HCT116 (cell line): ENCODE measurements around the gene RXRA. TPM values are rescaled to one million over a fixed set of nuclear protein-coding genes. Genes with fewer than 3 reads are reported as not detected.

ENCODE experiments used
- ATAC-seq: fragments of 200-7000 bp; cut with Tn5 transposase; 2 replicates; pipeline ENCODE4 v1.9.1; 2020; ENCODE audit warnings: mild to moderate bottlenecking, moderate library complexity
- BruUV-seq: library from RNA; stranded (reverse); fragments of 400-500 nt; replicated peaks from 2 replicates; lab custom pipeline; 2021; lab: Mats Ljungman, UMichigan
- CTCF ChIA-PET: fragments of 300-600 bp; sonication (Branson Sonifier 250); formaldehyde crosslinking; loops from one replicate; lab custom pipeline; 2021; ENCODE audit warnings: antibody characterized with exemption; lab: Charles Lee
- POLR2A ChIA-PET: fragments of 300-600, 350-600 bp; sonication (Branson Sonifier 250); formaldehyde crosslinking; loops from one replicate; lab custom pipeline; 2021; ENCODE audit warnings: antibody characterized with exemption; lab: Charles Lee
- RAD21 ChIA-PET, 2 experiments: fragments of 300-600 bp; sonication (Branson Sonifier 250); formaldehyde crosslinking; loops; one replicate each; lab custom pipeline; 2023; ENCODE audit warnings: low total read pairs in 2 of 2; ENCODE audit not compliant: uncharacterized antibody in 2 of 2, unreplicated experiment in 2 of 2, low non-redundant PET in 1 of 2; lab: Charles Lee
- DNase-seq: peaks from one replicate; pipeline ENCODE4 v3.0.0-alpha.2; 2010; ENCODE audit warnings: low read depth, low spot score
- H2AFZ ChIP-seq: fragments of 200-600 bp; shearing (Covaris generic), sonication (generic); 2 replicates; pipeline ENCODE4 v1.6.1; 2017; ENCODE audit warnings: low read depth, mixed run types, mixed read lengths, antibody characterized with exemption, low read length; ENCODE audit not compliant: poor library complexity, severe bottlenecking
- H3K27ac ChIP-seq: 2 replicates; pipeline ENCODE4 v1.5.1; 2012; ENCODE audit warnings: low read depth, low read length
- H3K27me3 ChIP-seq: fragments of 200-600 bp; sonication (generic); 2 replicates; pipeline ENCODE4 v1.6.1; 2016; ENCODE audit warnings: mixed run types, low read length, mixed read lengths; ENCODE audit not compliant: insufficient read depth
- H3K36me3 ChIP-seq, 2 experiments: fragments of 200-500 bp in 1 of 2; fragments of 200-600 bp in 1 of 2; sonication (Bioruptor generic) in 1 of 2; sonication (generic) in 1 of 2; 2 replicates each; pipeline versions ENCODE4 v1.5.1 to v1.6.1; 2014 to 2016; ENCODE audit warnings: low read length in 2 of 2, inconsistent platforms in 1 of 2, mixed read lengths in 1 of 2, mixed run types in 1 of 2; ENCODE audit not compliant: insufficient read depth in 2 of 2, control insufficient read depth in 1 of 2
- H3K4me1 ChIP-seq, 2 experiments: fragments of 200-600 bp in 1 of 2; sonication (generic) in 1 of 2; 2 replicates each; pipeline versions ENCODE4 v1.5.1 to v1.6.1; 2012 to 2017; ENCODE audit warnings: low read length in 2 of 2, inconsistent platforms in 1 of 2, mild to moderate bottlenecking in 1 of 2, mixed read lengths in 1 of 2, mixed run types in 1 of 2, moderate library complexity in 1 of 2; ENCODE audit not compliant: insufficient read depth in 2 of 2, control insufficient read depth in 1 of 2
- H3K4me2 ChIP-seq: fragments of 200-600 bp; sonication (generic); 2 replicates; pipeline ENCODE4 v1.6.1; 2017; ENCODE audit warnings: mixed run types, low read length, mixed read lengths
- H3K4me3 ChIP-seq, 2 experiments: fragments of 200-600 bp in 1 of 2; sonication (generic) in 1 of 2; replicated peaks in 1 of 2; 2 replicates each; pipeline ENCODE4 v1.5.1; 2011 to 2016; ENCODE audit warnings: low read length in 2 of 2, control low read depth in 1 of 2, low read depth in 1 of 2, mild to moderate bottlenecking in 1 of 2, mixed read lengths in 1 of 2, mixed run types in 1 of 2
- H3K79me2 ChIP-seq: fragments of 200-600 bp; sonication (generic); 2 replicates; pipeline ENCODE4 v1.6.1; 2017; ENCODE audit warnings: mild to moderate bottlenecking, mixed run types, low read length, moderate library complexity, mixed read lengths; ENCODE audit not compliant: insufficient read depth
- H3K9ac ChIP-seq: fragments of 200-600 bp; sonication (generic); 2 replicates; pipeline ENCODE4 v1.6.1; 2016; ENCODE audit warnings: low read length, mixed read lengths
- H3K9me2 ChIP-seq: fragments of 200-600 bp; sonication (generic), shearing (Covaris generic); 2 replicates; pipeline ENCODE4 v1.6.1; 2017; ENCODE audit warnings: mixed run types, mild to moderate bottlenecking, moderate library complexity; ENCODE audit not compliant: insufficient read depth
- H3K9me3 ChIP-seq, 2 experiments: fragments of 200-500 bp in 1 of 2; fragments of 200-600 bp in 1 of 2; sonication (Bioruptor generic) in 1 of 2; sonication (generic) in 1 of 2; 2 replicates each; pipeline ENCODE4 v1.6.1; 2014 to 2017; ENCODE audit warnings: low read length in 2 of 2, mixed read lengths in 2 of 2, inconsistent platforms in 1 of 2, low read depth in 1 of 2, mild to moderate bottlenecking in 1 of 2, mixed run types in 1 of 2, moderate library complexity in 1 of 2; ENCODE audit not compliant: control insufficient read depth in 1 of 2, insufficient read depth in 1 of 2
- H4K20me1 ChIP-seq: fragments of 200-600 bp; sonication (generic), shearing (Covaris generic); 2 replicates; pipeline ENCODE4 v1.6.1; 2017; ENCODE audit warnings: mixed run types, mild to moderate bottlenecking, moderate library complexity; ENCODE audit not compliant: insufficient read depth
- ELF1 ChIP-seq: IDR thresholded peaks from 2 replicates; pipeline ENCODE4 v1.6.1; 2012; ENCODE audit warnings: low read depth, borderline replicate concordance
- intact Hi-C: fragments of 100-400 bp; cut with micrococcal nuclease; formaldehyde crosslinking; loops from 2 replicates; pipeline ENCODE4 v1.10.0; 2022
- total RNA-seq: library from RNA; stranded (reverse); gene quantifications from one replicate; pipeline ENCODE4 v1.2.1, GENCODE V29; 2021; ENCODE audit not compliant: unreplicated experiment
- TF ChIP-seq, protein P1 (sequence below): IDR thresholded peaks from 2 replicates; pipeline ENCODE4 v1.6.1; 2011; ENCODE audit warnings: mild to moderate bottlenecking, low read length, moderate library complexity; ENCODE audit not compliant: insufficient replicate concordance; ENCODE audit errors: extremely low read depth

RXRA gene
- total RNA-seq, 1 experiment from 2014 or later = 43.9 TPM

DNA sequence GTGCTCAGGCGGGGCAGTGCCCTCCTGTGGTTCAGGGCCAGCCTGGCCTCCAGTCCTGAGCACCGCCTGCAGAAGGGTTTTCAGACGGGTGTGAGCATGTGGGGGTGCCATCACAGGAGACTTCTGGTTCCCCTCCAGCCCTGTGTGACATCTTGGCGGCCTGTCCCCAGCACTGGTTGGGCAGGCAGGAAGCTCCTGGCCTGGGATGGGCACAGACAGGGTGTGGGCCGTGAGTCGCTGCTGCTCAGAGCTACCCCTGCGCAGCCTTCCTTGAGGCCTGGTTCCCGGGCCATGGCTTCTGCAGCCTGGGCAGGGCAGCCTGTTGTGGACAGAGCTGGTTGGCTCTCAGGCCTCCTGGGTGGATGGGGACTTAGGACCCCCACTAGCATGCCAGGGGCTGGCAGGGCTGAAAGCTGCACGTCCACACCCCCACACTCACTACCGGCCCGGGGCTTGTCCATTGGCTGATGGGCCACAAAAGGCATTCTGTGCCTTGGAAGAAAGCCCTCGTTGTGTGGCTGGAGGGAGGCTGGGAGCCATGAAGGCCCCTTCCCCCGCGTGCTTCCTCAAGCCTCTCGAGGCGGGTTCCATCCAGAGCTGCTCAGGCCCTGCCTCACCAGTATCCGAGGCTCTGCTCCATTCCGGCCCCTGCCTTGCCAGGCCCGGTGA is 58.7 kb downstream of the RXRA start (continued):
- TF ChIP-seq, protein P1, sequence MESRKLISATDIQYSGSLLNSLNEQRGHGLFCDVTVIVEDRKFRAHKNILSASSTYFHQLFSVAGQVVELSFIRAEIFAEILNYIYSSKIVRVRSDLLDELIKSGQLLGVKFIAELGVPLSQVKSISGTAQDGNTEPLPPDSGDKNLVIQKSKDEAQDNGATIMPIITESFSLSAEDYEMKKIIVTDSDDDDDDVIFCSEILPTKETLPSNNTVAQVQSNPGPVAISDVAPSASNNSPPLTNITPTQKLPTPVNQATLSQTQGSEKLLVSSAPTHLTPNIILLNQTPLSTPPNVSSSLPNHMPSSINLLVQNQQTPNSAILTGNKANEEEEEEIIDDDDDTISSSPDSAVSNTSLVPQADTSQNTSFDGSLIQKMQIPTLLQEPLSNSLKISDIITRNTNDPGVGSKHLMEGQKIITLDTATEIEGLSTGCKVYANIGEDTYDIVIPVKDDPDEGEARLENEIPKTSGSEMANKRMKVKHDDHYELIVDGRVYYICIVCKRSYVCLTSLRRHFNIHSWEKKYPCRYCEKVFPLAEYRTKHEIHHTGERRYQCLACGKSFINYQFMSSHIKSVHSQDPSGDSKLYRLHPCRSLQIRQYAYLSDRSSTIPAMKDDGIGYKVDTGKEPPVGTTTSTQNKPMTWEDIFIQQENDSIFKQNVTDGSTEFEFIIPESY = no peak

- H3K9ac ChIP-seq = no peak overlapping the region
- H3K4me3 ChIP-seq = no peak overlapping the region
- no peaks in the 10 kb centered on the region for H3K27me3 ChIP-seq
- no peak for TF ChIP-seq ELF1
- DNase-seq = no peak
- peaks cover 20 to 45% of the 10 kb centered on the region in 2 experiments for H3K4me1 ChIP-seq
- no peak overlapping the region for H2AFZ ChIP-seq
- intact Hi-C loops = no loop called here
- no peaks in the 10 kb centered on the region for H4K20me1 ChIP-seq
- no peaks in the 10 kb centered on the region for H3K9me3 ChIP-seq
- ChIA-PET CTCF (no interaction called here), POLR2A (no interaction called here), RAD21 (no interaction called here)
- H3K9me2 ChIP-seq = no peaks in the 10 kb centered on the region
- H3K4me2 ChIP-seq = no peak overlapping the region
- no TSS peak for BruUV-seq
- H3K36me3 ChIP-seq = no peaks in the 10 kb centered on the region
- H3K27ac ChIP-seq = no peak overlapping the region; the same call in 1 of the 2 replicates
- no peak for ATAC-seq
- H3K79me2 ChIP-seq = peaks cover 78% of the 10 kb centered on the region; the same call in 1 of the 2 replicates
Observed at GRCh38 chr9:134385915-134386314, 59.7 kb downstream of the RXRA start.
